NCI-H128 (cell line): Measurements from ENCODE around the gene PDS5A.
"Not testable (repeated sequence)": the region's sequence is repeated elsewhere in the genome, so short reads cannot be mapped to it uniquely, and the experiment has no call there.

Experiments
- DNase-seq: peaks from one replicate; lab custom pipeline; 2025; ENCODE audit not compliant: unreplicated experiment; lab: John Stamatoyannopoulos, UW

Gene PDS5A

GRCh38 chr4:39963656-39964055, 14.1 kb downstream of the PDS5A start:
- no peak for DNase-seq

GRCh38 chr4:39961311-39961877, 16.3 kb downstream of the PDS5A start:
- no peak for DNase-seq

- DNase-seq, result no peak
Measured at GRCh38 chr4:39950861-39951481, 26.7 kb downstream of the PDS5A start.

- no peak for DNase-seq
Measured at GRCh38 chr4:39947963-39948362, 29.7 kb downstream of the PDS5A start.

- DNase-seq, result no peak
Measured at GRCh38 chr4:39947417-39947816, 30.3 kb downstream of the PDS5A start.

GRCh38 chr4:39944245-39944644, 33.5 kb downstream of the PDS5A start:
- DNase-seq, result not testable (repeated sequence)

GRCh38 chr4:39942507-39942906, 35.2 kb downstream of the PDS5A start:
- DNase-seq, result no peak

- no peak for DNase-seq
Measured at GRCh38 chr4:39941682-39942217, 36.0 kb downstream of the PDS5A start.

GRCh38 chr4:39937683-39938268, 39.9 kb downstream of the PDS5A start:
- no peak for DNase-seq

- DNase-seq, result no peak
Measured at GRCh38 chr4:39936565-39937418, 40.9 kb downstream of the PDS5A start.

- no peak for DNase-seq
Measured at GRCh38 chr4:39933671-39934590, 43.8 kb downstream of the PDS5A start.

GRCh38 chr4:39932776-39933402, 44.8 kb downstream of the PDS5A start:
- DNase-seq, result no peak

- DNase-seq, result no peak
Measured at GRCh38 chr4:39931441-39931901, 46.2 kb downstream of the PDS5A start.

GRCh38 chr4:39928538-39928937, 49.2 kb downstream of the PDS5A start:
- DNase-seq, result no peak

GRCh38 chr4:39924014-39924413, 53.7 kb downstream of the PDS5A start:
- no peak for DNase-seq

GRCh38 chr4:39922399-39922798, 55.3 kb downstream of the PDS5A start:
- no peak for DNase-seq

GRCh38 chr4:39913471-39913870, 64.2 kb downstream of the PDS5A start:
- DNase-seq, result no peak

- no peak for DNase-seq
Measured at GRCh38 chr4:39910064-39910463, 67.6 kb downstream of the PDS5A start.

GRCh38 chr4:39908284-39908683, 69.4 kb downstream of the PDS5A start:
- no peak for DNase-seq

GRCh38 chr4:39905656-39906055, 72.1 kb downstream of the PDS5A start:
- no peak for DNase-seq
